Breast epithelium (tissue), 3 donors: Measurements from ENCODE around the gene GTF3C4.

Source experiments
- CTCF ChIP-seq, 3 donors: fragments of 450-650 bp; IDR thresholded peaks; one replicate each; pipeline ENCODE4 v1.5.1; 2016 to 2017; ENCODE audit warnings: antibody characterized with exemption in 3 of 3, mild to moderate bottlenecking in 3 of 3, moderate library complexity in 3 of 3
- POLR2A ChIP-seq: fragments of 450-650 bp; IDR thresholded peaks from one replicate; pipeline ENCODE4 v1.6.1; 2016; ENCODE audit warnings: antibody characterized with exemption, mild to moderate bottlenecking, moderate library complexity

GRCh38 chr9:132641216-132641615, 29.0 kb upstream of the GTF3C4 start:
- TF ChIP-seq CTCF (IDR thresholded peaks at IDR 0.05) (no peak), POLR2A (no peak)
